PC-3 (cell line): Measurements from ENCODE around the gene FSTL5.

Experiments used
- EZH2 ChIP-seq: fragments of 300-600 bp; sonication (generic); IDR thresholded peaks from one replicate; pipeline ENCODE4 v1.6.1; 2017; ENCODE audit warnings: antibody characterized with exemption, mild to moderate bottlenecking, low read length; ENCODE audit not compliant: unreplicated experiment
- EZH2phosphoT487 ChIP-seq: fragments of 300-600 bp; sonication (generic); IDR thresholded peaks from 2 replicates; pipeline ENCODE4 v1.6.1; 2018; ENCODE audit warnings: mild to moderate bottlenecking, antibody characterized with exemption, low read length, borderline replicate concordance
- TF ChIP-seq, protein P1 (sequence below): fragments of 300-600 bp; sonication (generic); conservative IDR thresholded peaks from 2 replicates; pipeline ENCODE4 v1.5.1; 2017; ENCODE audit warnings: antibody characterized with exemption, low read depth, mild to moderate bottlenecking, low read length

DNA sequence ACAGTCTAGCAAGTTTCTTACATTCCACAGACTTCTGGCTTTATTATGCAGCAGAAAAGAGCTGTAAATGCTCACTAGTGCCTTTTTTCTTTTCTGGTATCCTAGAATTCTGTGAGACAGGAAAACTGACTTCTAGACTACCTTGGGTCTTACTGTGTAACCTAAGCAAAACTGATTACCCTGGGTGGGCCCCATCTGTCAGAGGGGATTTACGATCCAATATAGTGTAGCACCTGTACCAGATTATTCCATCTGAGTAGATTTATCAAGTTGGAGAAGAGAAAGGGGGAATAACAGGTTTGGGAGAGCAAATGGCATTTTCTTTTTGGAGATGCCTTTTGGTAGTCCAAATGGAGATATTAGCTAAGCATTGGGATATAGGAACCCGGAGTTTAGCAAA is 46.7 kb downstream of the FSTL5 start:
- TF ChIP-seq, protein P1, sequence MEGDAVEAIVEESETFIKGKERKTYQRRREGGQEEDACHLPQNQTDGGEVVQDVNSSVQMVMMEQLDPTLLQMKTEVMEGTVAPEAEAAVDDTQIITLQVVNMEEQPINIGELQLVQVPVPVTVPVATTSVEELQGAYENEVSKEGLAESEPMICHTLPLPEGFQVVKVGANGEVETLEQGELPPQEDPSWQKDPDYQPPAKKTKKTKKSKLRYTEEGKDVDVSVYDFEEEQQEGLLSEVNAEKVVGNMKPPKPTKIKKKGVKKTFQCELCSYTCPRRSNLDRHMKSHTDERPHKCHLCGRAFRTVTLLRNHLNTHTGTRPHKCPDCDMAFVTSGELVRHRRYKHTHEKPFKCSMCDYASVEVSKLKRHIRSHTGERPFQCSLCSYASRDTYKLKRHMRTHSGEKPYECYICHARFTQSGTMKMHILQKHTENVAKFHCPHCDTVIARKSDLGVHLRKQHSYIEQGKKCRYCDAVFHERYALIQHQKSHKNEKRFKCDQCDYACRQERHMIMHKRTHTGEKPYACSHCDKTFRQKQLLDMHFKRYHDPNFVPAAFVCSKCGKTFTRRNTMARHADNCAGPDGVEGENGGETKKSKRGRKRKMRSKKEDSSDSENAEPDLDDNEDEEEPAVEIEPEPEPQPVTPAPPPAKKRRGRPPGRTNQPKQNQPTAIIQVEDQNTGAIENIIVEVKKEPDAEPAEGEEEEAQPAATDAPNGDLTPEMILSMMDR: no peak
- TF ChIP-seq EZH2phosphoT487 (no peak), EZH2 (no peak)
